GM10266 (cell line): Measurements from ENCODE around the gene HCCS.

Source experiments
- DNase-seq: peaks from one replicate; pipeline ENCODE4 v3.0.0; 2012; ENCODE audit errors: extremely low spot score
- CTCF ChIP-seq: IDR thresholded peaks from 2 replicates; pipeline ENCODE4 v1.5.1; 2012; ENCODE audit warnings: mild to moderate bottlenecking, low read depth; ENCODE audit not compliant: control insufficient read depth, insufficient read depth; ENCODE audit errors: missing control alignments

The HCCS gene

GRCh38 chrX:11081511-11081910, 29.6 kb upstream of the HCCS start:
- no peak for TF ChIP-seq CTCF
- DNase-seq: no peak

DNA sequence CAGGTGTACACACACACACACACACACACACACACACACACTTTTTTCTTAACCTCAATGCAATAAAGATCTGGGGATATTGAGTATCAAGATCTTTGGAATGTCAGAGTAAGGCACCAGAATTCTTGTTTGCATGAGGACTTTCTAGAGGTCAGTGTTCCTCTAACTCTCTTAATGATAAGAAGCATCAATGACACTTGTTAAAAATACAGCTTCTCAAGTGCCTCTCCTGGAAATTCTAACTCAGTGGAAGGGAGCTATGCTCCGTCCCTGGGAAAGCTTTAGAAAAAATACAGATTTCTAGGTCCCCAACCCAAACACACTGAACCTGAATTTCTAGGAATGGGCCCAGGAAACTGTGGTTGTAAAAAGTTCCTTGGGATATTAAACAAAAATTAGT, 25.8 kb upstream of the HCCS start:
- no peak for TF ChIP-seq CTCF
- DNase-seq: no peak

- TF ChIP-seq CTCF: no peak
- no peak for DNase-seq
These were observed 21.3 kb upstream of the HCCS start for GRCh38 chrX:11089802-11090201.

- TF ChIP-seq CTCF: no peak
- no peak for DNase-seq
These were observed 13.2 kb upstream of the HCCS start for GRCh38 chrX:11097933-11098332.

GRCh38 chrX:11099465-11099864, 11.7 kb upstream of the HCCS start:
- DNase-seq: no peak
- no peak for TF ChIP-seq CTCF

- TF ChIP-seq CTCF: peak; percentile 28
- no peak for DNase-seq
These were observed 10.7 kb upstream of the HCCS start for GRCh38 chrX:11100281-11101035.

GRCh38 chrX:11103006-11103405, 8.1 kb upstream of the HCCS start:
- no peak for DNase-seq
- no peak for TF ChIP-seq CTCF
